SU-DHL-6 (cell line): ENCODE data around the gene GH1.

Experiments
- H2AFZ ChIP-seq: fragments of 200-600 bp; sonication (generic); 2 replicates; pipeline ENCODE4 v1.6.1; 2014; ENCODE audit warnings: low read depth, mild to moderate bottlenecking, moderate library complexity, mixed read lengths, antibody characterized with exemption, low read length; ENCODE audit not compliant: severe bottlenecking
- H3F3A ChIP-seq: fragments of 200-600 bp; shearing (Covaris generic); 2 replicates; pipeline ENCODE4 v1.6.0; 2016; ENCODE audit warnings: antibody characterized with exemption, mild to moderate bottlenecking; ENCODE audit not compliant: insufficient read depth
- H3K27ac ChIP-seq: fragments of 200-600 bp; sonication (generic); 2 replicates; pipeline ENCODE4 v1.5.1; 2016; ENCODE audit warnings: low read depth, mild to moderate bottlenecking, low read length, moderate library complexity, mixed read lengths
- H3K27me3 ChIP-seq: fragments of 200-600 bp; sonication (generic), shearing (Covaris generic); 2 replicates; pipeline ENCODE4 v1.6.0; 2014; ENCODE audit warnings: mild to moderate bottlenecking, low read length
- H3K36me3 ChIP-seq: fragments of 200-600 bp; sonication (generic); 2 replicates; pipeline ENCODE4 v1.6.1; 2014; ENCODE audit warnings: mild to moderate bottlenecking, low read length, mixed read lengths
- H3K4me2 ChIP-seq: fragments of 300-600, 200-600 bp; shearing (Covaris generic), sonication (generic); 2 replicates; pipeline ENCODE4 v1.6.0; 2014; ENCODE audit warnings: low read length, low read depth, mild to moderate bottlenecking; ENCODE audit not compliant: poor library complexity, severe bottlenecking
- H3K4me3 ChIP-seq: fragments of 200-600 bp; sonication (generic); 2 replicates; pipeline ENCODE4 v1.5.1; 2014; ENCODE audit warnings: antibody characterized with exemption, low read length, mild to moderate bottlenecking, mixed read lengths; ENCODE audit not compliant: insufficient read depth, poor library complexity, severe bottlenecking
- H3K79me2 ChIP-seq: fragments of 200-600 bp; sonication (generic); 2 replicates; pipeline ENCODE4 v1.6.1; 2014; ENCODE audit warnings: mild to moderate bottlenecking, low read length, moderate library complexity; ENCODE audit not compliant: insufficient read depth
- H3K9ac ChIP-seq: fragments of 200-600 bp; sonication (generic); 2 replicates; pipeline ENCODE4 v1.7.0; 2014; ENCODE audit warnings: mild to moderate bottlenecking, low read length
- H3K9me2 ChIP-seq: fragments of 200-600 bp; sonication (generic); replicated peaks from 2 replicates; pipeline ENCODE4 v1.6.1; 2014; ENCODE audit warnings: low read length; ENCODE audit not compliant: insufficient read depth
- H3K9me3 ChIP-seq: fragments of 200-600 bp; sonication (generic); 2 replicates; pipeline ENCODE4 v1.6.1; 2014; ENCODE audit warnings: low read length, mixed read lengths; ENCODE audit not compliant: insufficient read depth
- H4K20me1 ChIP-seq: fragments of 200-600 bp; sonication (generic); 2 replicates; pipeline ENCODE4 v1.6.1; 2014; ENCODE audit warnings: low read depth, mild to moderate bottlenecking, antibody characterized with exemption, low read length, moderate library complexity, mixed read lengths
- CTCF ChIP-seq: fragments of 200-600 bp; sonication (generic); IDR thresholded peaks from one replicate; pipeline ENCODE4 v1.5.1; 2017; ENCODE audit warnings: antibody characterized with exemption, mild to moderate bottlenecking, low read length, moderate library complexity; ENCODE audit not compliant: insufficient read depth, poor library complexity, severe bottlenecking
- EZH2phosphoT487 ChIP-seq: fragments of 200-600 bp; sonication (generic), shearing (Covaris generic); conservative IDR thresholded peaks from 2 replicates; pipeline ENCODE4 v1.6.1; 2018; ENCODE audit warnings: mild to moderate bottlenecking, antibody characterized with exemption, low read length, moderate library complexity, mixed read lengths

GH1 gene

GRCh38 chr17:63940584-63940983 is 21.9 kb upstream of the GH1 start:
- peaks cover 4% of the 10 kb centered on the region; the same call in 1 of the 2 replicates for H3F3A ChIP-seq
- no peak overlapping the region for H3K4me3 ChIP-seq
- no peaks in the 10 kb centered on the region for H4K20me1 ChIP-seq
- H3K79me2 ChIP-seq: no peaks in the 10 kb centered on the region
- H3K27ac ChIP-seq: no peak overlapping the region
- H3K9me3 ChIP-seq: no peaks in the 10 kb centered on the region
- TF ChIP-seq CTCF (no peak), EZH2phosphoT487 (no peak)
- no peak overlapping the region for H3K9ac ChIP-seq
- no peaks in the 10 kb centered on the region for H3K27me3 ChIP-seq
- no peak overlapping the region for H3K4me2 ChIP-seq
- no peaks in the 10 kb centered on the region for H3K36me3 ChIP-seq
- H3K9me2 ChIP-seq: no peaks in the 10 kb centered on the region
- no peak overlapping the region for H2AFZ ChIP-seq

- no peaks in the 10 kb centered on the region for H3K9me3 ChIP-seq
- no peak overlapping the region for H3K9ac ChIP-seq
- H3K79me2 ChIP-seq: no peaks in the 10 kb centered on the region
- no peaks in the 10 kb centered on the region for H3K36me3 ChIP-seq
- no peaks in the 10 kb centered on the region for H4K20me1 ChIP-seq
- no peak overlapping the region for H3K4me3 ChIP-seq
- H3F3A ChIP-seq: peaks cover 4% of the 10 kb centered on the region; the same call in 1 of the 2 replicates
- no peaks in the 10 kb centered on the region for H3K9me2 ChIP-seq
- H3K27me3 ChIP-seq: no peaks in the 10 kb centered on the region
- no peak overlapping the region for H2AFZ ChIP-seq
- H3K27ac ChIP-seq: no peak overlapping the region
- TF ChIP-seq CTCF (no peak), EZH2phosphoT487 (no peak)
- no peak overlapping the region for H3K4me2 ChIP-seq
Measured at GRCh38 chr17:63939884-63940283, 21.2 kb upstream of the GH1 start.

DNA sequence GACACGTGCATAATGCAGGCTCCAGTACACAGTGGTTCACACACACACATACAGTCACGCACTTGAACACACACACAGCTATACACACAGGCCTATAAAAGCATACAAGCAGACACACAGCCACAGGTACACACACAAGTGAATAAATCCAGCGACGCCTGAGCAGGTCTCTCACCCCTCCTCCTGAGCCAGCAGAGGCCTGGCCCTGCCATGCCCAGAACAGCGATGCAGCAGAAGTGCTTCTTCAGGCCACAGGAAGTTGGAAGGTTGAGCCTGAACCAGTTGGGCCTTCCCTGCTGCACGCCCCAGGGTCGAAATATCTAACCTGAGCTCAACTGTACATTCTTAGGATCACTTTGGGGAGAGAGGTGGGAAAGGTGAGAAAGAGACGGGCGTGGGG is 20.8 kb upstream of the GH1 start:
- H3K9me3 ChIP-seq: no peaks in the 10 kb centered on the region
- H3K9ac ChIP-seq: no peak overlapping the region

More for the DNA sequence above, 20.8 kb upstream of the GH1 start:
- TF ChIP-seq CTCF (no peak), EZH2phosphoT487 (no peak)
- no peaks in the 10 kb centered on the region for H3K9me2 ChIP-seq
- no peaks in the 10 kb centered on the region for H3K79me2 ChIP-seq
- no peaks in the 10 kb centered on the region for H4K20me1 ChIP-seq
- H3K27me3 ChIP-seq: no peaks in the 10 kb centered on the region
- no peaks in the 10 kb centered on the region for H3K36me3 ChIP-seq
- no peak overlapping the region for H3K27ac ChIP-seq
- no peak overlapping the region for H3K4me2 ChIP-seq
- H3K4me3 ChIP-seq: no peak overlapping the region
- H2AFZ ChIP-seq: no peak overlapping the region
- H3F3A ChIP-seq: peaks cover 5% of the 10 kb centered on the region; the same call in 1 of the 2 replicates
